Activated CD8-positive, alpha-beta memory T cell treated with anti-CD3 and anti-CD28 coated beads for 48 hours (primary cell): ENCODE results near the gene TMEM179B.
A peak's percentile ranks its signal among the peaks of the same experiment; 100 is the strongest.
"Not testable (repeated sequence)": the region's sequence is repeated elsewhere in the genome, so short reads cannot be mapped to it uniquely, and the experiment has no call there.

Experiments
- DNase-seq, 3 experiments: peaks; one replicate each; pipeline ENCODE4 v3.0.0-alpha.2; 2020; ENCODE audit warnings: low read depth in 2 of 3, low spot score in 2 of 3

The TMEM179B gene

GRCh38 chr11:62788991-62789390 is 1.8 kb downstream of the TMEM179B start:
- no peak for DNase-seq

GRCh38 chr11:62789576-62789975 is 2.4 kb downstream of the TMEM179B start:
- no peak for DNase-seq

- DNase-seq = peak; percentile 76 to 81 (median 79)
Measured at GRCh38 chr11:62791501-62792201, 4.4 kb downstream of the TMEM179B start, which contains the start of gene TMEM223. TMEM223 (minus strand) TSS chr11:62792006; CDS start chr11:62791994, 12 bp downstream.

GRCh38 chr11:62792202-62792575 is 5.0 kb downstream of the TMEM179B start:
- DNase-seq = no peak

GRCh38 chr11:62794201-62794775 is 7.1 kb downstream of the TMEM179B start:
- DNase-seq = no peak

- no peak for DNase-seq
Measured at GRCh38 chr11:62796281-62796680, 9.1 kb downstream of the TMEM179B start.

- no peak for DNase-seq
Measured at GRCh38 chr11:62799486-62799885, 12.3 kb downstream of the TMEM179B start.

- DNase-seq = no peak
Measured at GRCh38 chr11:62801071-62801470, 13.9 kb downstream of the TMEM179B start.

- DNase-seq = no peak
Measured at GRCh38 chr11:62804310-62805075, 17.3 kb downstream of the TMEM179B start.

- DNase-seq = peak; percentile 93 to 99 (median 98)
Measured at GRCh38 chr11:62805076-62805892, 18.1 kb downstream of the TMEM179B start, which contains the start of gene NXF1. NXF1 (minus strand) TSS chr11:62805440; CDS start chr11:62805356, 84 bp downstream.

GRCh38 chr11:62805961-62806441 is 18.8 kb downstream of the TMEM179B start:
- no peak for DNase-seq

- DNase-seq = no peak
Measured at GRCh38 chr11:62806611-62807121, 19.5 kb downstream of the TMEM179B start.

- DNase-seq = no peak
Measured at GRCh38 chr11:62810748-62811147, 23.5 kb downstream of the TMEM179B start.

- no peak for DNase-seq
Measured at GRCh38 chr11:62811659-62812058, 24.5 kb downstream of the TMEM179B start.

GRCh38 chr11:62816557-62816956 is 29.4 kb downstream of the TMEM179B start:
- no peak for DNase-seq

GRCh38 chr11:62817129-62817528 is 29.9 kb downstream of the TMEM179B start:
- no peak for DNase-seq

- no peak for DNase-seq
Measured at GRCh38 chr11:62823677-62824076, 36.5 kb downstream of the TMEM179B start.

GRCh38 chr11:62828130-62828529 is 40.9 kb downstream of the TMEM179B start:
- not testable (repeated sequence) for DNase-seq

GRCh38 chr11:62830904-62831519 is 43.8 kb downstream of the TMEM179B start:
- DNase-seq = no peak
